HG02642 (cell line): ENCODE results near the gene MYO9B.
"Not testable (repeated sequence)": the region's sequence is repeated elsewhere in the genome, so short reads cannot be mapped to it uniquely, and the experiment has no call there.

Source experiments
- ATAC-seq: cut with Tn5 transposase; IDR thresholded peaks from one replicate; pipeline ENCODE4 v1.9.1; 2021; ENCODE audit warnings: mild to moderate bottlenecking; ENCODE audit not compliant: unreplicated experiment, poor library complexity

The MYO9B gene

DNA sequence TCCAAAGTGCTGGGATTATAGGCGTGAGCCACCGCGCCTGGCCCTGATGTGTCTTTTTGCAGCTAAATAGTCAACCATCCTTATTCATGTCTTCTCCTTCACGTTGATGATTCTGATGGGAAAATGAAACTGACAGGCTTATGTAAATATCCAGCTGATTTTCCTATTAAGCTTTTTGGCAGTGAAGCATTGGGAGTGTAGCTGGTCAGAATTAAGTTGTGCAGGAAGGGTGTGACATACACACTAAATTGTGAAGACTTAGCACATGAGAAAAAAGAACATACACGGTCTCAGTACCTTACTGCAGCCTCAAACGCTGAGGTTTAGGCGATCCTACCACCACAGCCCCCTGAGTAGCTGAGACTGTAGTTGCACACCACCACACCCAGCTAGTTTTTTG is 89.1 kb downstream of the MYO9B start:
- no peak for ATAC-seq

DNA sequence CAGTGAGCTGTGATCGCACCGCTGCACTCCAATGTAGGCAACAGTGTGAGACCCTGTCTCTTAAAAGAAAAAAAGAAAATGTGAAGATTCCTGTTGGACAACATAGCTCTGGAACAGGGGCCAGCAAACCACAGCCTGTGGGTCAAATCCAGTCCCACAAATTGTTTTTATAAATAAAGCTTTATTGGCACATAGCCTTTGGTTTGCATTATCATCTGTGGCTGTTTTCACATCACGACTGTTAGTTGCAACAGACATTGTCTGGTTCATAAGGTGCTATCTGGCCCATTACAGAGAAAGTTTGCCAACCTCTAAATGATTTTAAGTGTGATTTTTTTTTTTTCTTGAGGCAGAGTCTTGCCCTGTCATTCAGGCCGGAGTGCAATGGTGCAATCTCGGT is 90.1 kb downstream of the MYO9B start:
- ATAC-seq: no peak

DNA sequence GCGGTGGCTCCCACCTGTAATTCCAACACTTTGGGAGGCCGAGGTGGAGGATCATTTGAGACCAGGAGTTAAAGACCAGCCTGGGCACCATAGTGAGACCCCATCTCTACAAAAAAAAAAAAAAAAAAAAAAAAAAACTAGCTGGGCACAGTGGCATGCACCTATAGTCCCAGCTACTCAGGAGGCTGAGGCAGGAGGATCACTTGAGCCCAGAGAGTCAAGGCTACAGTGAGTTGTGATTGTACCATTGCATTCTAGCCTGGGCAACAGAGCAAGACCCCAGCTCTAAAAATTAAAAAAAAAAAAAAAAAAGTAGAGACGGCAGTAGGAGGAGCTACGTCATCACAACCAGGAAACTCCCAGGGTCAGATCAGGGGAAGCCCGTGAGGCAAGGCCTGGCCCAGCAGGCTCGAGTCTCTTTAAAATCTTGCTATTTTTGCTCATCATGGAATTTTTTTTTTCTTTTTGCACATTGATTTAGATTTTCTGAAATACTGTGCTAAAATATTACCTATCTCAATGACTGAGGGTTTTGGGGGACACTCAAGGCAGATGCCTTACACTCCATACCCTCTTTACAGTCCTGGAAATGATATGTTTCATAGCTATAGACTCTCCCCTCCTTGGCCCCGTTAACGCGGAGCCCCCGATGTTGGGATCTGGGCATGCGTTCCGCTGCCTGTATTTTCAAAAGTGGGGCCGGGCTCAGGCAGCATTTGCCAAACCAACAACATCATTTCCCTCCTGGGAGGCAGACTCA is 95.1 kb downstream of the MYO9B start:
- ATAC-seq: no peak

DNA sequence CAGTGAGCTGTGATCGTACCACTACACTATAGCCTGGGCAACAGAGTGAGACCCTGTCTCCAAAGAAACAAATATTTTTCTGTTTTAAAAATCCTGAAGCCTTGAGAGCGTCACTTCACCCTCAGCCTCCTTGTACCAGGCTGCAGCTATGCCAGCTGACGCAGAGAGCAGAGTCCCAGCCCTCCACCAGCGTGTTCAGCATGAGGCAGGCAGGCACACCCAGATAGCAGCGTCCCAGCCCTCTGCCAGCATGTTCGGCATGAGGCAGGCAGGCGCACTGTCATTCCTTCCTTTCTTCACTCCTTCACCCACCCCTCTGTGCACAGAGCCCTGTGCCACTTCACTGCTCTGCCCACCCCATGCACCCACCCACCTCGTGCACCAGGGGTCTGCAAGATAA is 96.3 kb downstream of the MYO9B start:
- no peak for ATAC-seq

DNA sequence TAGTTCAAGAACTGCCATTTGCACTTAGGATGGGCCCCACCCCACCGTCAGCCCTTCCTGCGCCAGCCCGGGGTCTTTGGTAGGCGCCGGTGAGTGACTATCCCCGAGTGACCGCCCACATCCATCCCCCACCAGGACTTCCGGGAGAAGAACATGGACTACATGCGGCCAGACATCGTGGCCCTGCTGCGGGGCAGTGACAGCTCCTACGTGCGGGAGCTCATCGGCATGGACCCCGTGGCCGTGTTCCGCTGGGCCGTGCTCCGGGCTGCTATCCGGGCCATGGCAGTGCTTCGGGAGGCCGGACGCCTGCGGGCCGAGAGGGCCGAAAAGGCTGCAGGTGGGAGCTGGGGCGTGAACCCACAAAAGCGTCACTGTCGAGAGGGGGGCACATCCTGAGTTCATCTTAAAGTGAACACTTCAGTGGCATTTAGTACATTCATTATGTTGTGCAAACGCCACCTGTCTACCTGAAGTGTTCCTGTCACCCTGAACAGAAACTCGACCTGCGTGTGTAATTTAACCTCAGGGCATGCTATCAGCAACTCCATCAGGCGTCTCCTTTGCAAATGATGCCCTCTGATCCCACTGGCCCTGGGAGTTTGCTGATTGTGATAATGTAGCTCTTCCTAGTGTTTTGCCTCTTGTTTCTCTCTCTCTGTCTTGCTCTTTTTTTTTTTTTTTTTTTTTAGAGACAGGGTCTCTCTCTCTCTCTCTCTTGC is 97.2 kb downstream of the MYO9B start:
- ATAC-seq: no peak

DNA sequence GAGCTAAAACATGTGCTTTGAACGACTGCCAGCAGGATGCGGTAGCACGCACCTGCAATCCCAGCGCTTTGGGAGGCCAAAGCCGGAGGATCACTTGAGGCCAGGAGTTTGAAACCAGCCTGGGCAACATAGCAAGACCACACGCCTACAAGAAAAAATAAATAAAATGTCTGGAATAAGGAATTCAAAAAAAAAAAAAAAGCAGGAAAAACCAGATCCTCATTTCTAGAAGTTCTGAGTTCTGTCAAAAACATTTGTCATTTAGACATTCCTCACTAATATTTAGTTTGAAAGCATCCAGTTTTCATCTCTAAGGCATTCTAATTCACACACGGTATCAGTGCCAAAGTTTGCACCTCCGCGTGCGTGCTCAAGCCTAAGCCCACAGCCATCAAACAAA is 102.7 kb downstream of the MYO9B start:
- ATAC-seq: no peak

DNA sequence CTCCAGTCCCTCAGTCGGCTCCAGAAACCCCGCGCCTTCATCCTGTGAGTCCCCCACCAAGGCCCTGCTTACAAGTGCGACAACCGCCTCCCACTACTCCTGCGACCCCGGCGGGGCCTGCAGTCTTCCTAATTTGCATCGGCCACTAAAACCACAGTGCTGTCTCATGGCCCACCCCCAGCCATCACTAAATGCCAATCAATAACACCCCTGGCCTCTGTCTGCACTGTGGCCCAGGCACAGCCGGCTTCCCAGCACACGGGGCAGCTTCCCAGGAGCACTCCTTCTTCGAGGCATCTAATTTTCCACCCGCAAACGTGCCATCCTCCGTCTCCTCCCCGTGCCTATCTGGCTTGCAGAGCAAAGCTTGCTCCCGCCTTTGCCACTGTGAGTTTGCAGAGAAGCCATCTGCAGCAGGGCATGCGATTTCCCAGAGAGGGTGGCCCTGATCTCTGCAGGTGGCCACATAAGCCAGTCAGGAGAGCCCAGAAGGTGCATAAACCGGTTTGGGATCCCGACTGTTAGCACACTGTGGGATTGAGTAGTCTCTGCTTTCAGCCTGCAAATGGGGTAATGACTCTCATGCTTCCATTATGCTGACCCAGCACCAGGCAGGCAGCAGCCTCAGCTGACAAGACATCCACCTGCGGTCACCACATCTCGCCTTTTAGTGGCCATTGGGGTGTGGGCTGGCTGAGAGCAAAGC is 105.6 kb downstream of the MYO9B start:
- no peak for ATAC-seq

DNA sequence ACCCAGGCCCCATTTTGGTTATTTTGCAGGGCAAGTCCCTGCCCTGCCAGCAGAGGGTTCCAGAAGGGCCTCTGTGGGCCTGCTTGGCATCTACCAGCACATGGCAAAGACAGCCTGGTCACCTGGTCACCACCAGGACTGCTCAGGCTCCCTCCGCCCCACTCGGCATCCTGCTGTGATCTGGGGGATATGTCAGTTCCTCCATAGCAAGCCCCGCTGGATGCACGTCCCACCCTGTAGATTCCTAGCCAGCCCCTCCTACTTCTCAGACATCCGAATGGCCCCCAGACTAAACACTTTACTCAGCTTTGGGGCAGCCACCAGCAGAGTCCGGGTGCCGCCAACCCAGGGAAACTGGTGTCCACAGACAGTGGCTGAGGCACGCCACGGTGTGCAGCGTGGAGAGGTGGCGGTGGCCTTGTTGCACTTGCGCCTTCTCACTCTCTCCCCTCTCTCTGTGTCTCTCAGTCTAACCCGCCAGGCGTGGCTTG is 107.7 kb downstream of the MYO9B start:
- ATAC-seq: peak; percentile 23

DNA sequence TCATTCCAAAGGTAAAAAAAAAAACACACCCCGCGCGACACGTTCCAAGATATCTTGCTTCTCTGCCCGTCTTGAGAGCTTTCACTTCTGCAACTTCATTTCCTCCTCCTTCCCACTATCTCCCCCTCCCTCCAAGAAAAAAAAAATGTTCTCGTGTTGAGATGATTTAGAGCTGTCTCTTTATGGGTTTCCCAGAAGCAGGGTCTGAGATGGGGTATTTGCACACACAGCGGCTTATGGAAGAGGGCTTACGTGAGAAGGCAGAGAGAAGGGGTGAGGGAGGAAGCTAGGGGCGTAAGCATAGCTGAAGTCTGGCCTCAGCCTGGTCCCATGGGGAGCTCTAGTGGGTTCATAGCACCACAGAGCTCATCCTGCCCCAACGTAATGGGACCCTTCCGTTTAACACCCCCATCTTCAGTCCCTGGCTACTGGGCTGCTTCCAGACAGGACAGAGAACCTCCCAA is 108.3 kb downstream of the MYO9B start:
- ATAC-seq: peak; percentile 54

DNA sequence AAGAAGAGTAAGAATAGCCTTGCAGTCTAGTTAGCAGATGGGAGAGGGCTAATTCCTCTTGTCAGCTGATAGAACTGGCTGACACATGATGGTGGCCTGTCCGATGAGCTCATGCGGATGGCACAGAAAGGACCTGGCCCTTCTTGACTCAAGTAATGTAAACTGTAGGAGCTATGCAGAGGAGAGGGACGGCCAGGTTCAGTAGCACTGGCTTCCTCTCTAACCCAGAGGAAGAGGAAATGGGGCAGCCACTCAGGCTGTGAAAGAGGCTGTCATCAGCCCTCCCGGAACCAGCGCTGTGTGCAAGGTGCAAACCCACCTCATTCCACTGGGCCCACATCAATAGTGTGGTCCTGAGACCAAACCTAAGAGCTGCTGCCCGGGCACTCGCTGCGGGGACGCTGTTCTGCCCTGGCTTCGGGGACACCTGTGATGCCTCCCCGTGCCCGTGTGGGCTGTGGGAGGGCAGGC is 108.8 kb downstream of the MYO9B start:
- ATAC-seq: peak; percentile 39

DNA sequence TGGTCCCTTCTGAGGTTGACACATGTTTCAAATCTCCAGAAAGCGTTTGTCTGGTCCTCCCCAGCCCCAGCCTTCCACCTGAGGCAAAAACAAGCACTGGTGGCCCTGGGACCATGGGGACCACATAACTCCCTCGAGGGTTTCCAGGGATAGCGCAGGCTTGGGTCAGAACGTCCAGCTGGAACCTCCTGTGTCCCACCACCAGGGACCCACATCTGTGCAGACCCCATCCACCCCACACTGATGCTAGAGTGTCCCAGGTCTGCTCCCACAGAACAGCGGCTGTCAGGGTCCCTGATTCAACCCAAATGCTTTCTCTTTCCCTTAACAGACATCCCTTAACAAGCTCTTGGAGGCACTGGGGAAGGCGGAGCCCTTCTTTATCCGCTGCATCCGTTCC is 110.0 kb downstream of the MYO9B start:
- ATAC-seq: no peak

DNA sequence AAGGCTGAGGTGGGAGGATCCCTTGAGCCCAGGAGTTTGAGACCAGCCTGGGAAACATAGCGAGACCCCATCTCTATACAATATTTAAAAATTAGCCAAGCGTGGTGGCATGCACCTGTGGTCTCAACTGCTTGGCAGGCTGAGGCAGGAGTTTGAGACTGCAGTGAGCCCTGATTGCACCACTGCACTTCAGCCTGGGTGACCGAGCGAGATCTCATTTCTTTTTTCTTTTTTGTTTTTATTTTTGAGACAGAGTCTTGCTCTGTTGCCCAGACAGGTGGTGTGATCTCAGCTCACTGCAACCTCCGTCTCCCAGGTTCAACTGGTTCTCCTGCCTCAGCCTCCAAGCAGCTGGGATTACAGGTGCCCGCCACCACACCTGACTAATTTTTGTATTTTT is 116.2 kb downstream of the MYO9B start:
- not testable (repeated sequence) for ATAC-seq

DNA sequence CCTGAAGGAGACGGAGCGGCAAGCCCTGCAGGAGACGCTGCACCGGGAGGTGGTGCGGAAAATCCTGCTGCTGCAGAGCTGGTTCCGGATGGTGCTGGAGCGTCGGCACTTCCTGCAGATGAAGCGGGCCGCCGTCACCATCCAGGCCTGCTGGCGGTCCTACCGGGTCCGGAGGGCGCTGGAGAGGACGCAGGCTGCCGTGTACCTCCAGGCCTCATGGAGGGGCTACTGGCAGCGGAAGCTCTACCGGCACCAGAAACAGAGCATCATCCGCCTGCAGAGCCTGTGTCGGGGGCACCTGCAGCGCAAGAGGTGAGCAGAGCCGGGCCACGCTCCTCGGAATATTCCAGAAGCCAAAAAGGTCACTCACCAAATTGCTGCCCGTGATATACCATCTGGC is 117.2 kb downstream of the MYO9B start:
- no peak for ATAC-seq

DNA sequence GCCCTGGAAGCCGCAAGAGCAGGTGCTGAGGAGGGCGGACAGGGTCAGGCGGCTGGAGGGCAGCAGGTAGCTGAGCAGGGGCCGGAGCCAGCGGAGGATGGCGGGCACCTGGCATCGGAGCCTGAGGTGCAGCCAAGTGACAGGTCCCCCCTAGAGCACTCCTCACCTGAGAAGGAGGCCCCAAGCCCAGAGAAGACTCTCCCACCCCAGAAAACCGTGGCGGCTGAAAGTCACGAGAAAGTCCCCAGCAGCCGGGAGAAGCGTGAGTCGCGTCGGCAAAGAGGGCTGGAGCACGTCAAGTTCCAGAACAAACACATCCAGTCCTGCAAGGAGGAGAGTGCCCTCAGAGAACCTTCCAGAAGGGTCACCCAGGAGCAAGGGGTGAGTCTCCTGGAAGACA is 119.0 kb downstream of the MYO9B start:
- ATAC-seq: no peak

DNA sequence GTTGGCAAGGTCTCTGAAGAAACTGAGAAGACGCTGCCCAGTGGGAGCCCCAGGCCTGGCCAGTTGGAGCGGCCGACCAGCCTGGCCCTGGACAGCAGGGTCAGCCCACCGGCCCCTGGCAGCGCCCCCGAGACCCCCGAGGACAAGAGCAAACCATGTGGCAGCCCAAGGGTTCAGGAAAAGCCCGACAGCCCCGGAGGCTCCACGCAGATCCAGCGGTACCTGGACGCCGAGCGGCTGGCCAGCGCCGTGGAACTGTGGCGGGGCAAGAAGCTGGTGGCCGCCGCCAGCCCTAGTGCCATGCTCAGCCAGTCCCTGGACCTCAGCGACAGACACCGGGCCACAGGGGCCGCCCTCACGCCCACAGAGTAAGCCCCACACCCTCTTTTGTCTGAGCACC is 119.5 kb downstream of the MYO9B start:
- no peak for ATAC-seq

DNA sequence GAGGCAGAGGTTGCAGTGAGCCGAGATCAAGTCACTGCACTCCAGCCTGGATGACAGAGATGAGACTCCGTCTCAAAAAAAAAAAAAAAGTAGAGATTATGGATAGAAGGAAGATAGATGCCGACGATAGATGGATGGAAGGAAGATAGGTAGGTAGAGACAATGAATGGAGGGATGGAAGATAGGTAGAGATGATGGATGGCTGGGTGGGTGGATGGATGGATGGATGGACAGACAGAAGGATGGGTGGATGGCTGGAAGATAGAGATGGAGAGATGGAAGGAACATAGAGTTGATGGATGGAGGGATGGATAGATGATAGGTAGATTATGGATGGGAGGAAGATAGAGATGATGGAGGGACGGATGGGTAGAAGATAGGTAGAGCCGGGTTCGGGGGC is 121.0 kb downstream of the MYO9B start:
- no peak for ATAC-seq

DNA sequence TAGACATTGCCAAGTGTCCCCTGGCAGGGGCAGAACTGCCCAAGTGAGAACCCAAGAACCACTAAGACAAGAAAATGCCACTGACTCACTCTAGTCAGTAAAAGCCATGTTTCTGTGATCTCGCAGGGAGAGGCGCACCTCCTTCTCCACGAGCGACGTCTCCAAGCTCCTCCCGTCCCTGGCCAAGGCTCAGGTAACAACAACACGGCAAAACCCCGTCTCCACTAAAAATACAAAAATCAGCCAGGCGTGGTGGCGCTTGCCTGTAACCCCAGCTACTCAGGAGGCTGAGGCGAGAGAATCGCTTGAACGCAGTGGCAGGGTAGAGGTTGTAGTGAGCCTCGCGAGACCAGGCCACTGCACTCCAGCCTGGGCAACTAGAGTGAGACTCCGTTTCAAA is 122.1 kb downstream of the MYO9B start:
- ATAC-seq: no peak

DNA sequence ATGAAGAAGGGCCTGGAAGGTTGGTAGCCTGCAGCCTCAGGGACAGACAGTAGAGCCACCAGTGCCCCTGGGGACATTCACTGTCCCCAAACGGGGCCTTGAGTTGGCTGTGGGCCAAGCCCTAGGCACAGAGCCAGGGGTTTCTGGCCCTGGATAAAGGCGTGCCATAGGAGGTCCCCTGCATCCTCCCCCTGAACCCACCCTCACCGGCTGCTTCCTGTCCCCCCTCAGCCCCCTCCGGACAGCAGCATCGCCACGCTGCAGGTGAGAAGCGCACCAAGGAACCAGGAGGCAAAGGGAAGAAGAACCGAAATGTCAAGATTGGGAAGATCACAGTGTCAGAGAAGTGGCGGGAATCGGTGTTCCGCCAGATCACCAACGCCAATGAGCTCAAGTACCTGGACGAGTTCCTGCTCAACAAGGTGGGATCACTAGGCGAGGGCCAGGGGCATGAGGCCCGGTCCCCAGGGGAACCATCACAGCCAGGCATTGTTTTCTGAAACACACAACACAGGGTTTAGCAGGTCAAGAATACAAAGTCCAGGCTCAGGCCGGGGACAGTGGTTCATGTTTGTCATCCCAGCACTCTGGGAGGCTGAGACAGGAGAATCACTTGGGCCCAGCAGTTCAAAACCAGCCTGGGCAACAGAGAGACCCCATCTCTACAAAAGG is 125.0 kb downstream of the MYO9B start:
- ATAC-seq: no peak

DNA sequence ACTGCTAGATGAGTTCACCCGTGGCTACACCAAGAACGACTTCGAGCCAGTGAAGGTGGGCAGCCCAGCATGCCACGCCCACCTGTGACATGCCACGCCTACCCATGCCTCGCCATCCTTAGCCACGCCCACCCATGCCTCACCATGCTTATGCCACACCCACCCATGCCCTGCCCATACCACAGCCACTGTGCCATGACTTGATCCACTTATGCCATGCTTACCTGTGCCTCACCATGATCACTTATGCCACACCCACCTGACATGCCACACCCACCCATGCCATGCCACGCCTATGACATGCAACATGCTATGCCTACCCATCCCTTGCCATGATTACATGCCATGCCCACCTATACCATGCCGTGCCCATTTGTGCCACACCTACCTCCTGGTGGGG is 126.7 kb downstream of the MYO9B start:
- ATAC-seq: no peak

DNA sequence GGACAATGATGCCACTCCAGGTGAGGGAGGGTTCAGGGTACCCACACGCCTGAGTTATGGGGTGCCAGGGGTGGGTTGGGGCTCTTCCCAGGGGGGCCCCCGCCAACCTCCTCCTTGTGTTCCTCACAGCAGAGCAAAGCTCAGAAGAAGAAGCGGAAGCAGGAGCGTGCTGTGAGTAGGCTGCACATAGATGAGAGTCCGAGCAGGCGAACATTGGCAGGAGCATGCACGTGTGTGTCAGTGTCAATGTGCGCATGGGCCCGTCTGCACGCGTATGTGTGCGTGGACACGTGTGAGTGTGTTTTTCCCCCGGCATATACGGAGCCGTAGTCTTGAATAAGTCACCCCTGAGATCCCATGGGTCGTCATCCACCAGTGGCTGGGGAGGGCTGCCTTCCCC is 127.1 kb downstream of the MYO9B start:
- ATAC-seq: no peak
